ENCODE data around the gene FOCAD.

DNA sequence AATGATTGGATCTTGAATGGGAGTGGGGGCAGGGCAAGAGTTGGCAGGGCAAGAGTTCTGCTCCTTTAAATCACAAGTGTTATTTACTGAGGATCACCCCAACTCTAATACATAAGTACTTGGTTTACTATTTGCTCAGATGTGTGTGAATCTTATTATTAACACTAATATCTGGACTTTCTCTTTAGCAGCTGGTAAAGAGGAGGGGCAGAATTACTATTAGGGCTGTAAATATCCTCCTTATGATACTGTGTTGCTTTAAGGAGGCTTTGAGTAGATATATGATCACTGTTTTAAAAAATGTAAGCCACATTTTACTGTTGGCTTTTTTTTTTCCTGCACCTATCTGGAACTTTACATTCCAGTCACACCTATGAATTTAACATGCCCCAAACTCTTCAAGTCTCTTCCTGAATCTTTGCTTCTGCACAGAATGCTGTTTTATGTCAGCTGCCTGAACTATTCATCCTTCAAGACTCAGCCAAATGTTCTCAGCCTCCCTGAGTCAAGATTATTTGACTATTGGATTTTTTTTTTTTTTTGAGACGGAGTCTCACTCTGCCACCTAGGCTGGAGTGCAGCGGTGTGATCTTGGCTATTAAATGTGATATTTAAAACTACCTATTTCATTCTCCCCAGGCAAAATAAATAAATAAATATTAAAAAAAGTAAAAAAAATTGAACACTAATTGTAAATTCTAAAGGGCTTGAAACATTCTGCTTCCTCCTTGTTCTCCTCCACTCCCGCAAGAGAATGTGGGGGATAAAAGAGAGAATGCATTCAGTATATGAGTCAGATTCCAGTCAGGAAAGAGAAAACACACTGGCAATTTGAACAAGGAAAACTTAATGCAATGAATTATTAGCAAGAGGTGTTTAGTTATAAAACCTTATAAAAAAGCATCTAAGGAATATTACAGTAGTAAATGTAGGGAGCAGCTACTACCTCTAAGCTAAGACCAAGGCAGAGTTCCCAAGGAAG lies 99.3 kb downstream of the FOCAD start:
- no peak for TF ChIP-seq ZNF70 (CRISPR knock-in tag; IDR thresholded peaks at IDR 0.05)
- no peak for TF ChIP-seq ZFP30 (CRISPR knock-in tag; IDR thresholded peaks at IDR 0.05)
- no peak for TF ChIP-seq ZFP3 (CRISPR knock-in tag; IDR thresholded peaks at IDR 0.05)
- TF ChIP-seq ARNTL (CRISPR knock-in tag; IDR thresholded peaks at IDR 0.05; ENCODE audit: borderline replicate concordance, low read depth), result no peak
- TF ChIP-seq RARB (CRISPR knock-in tag; IDR thresholded peaks at IDR 0.05), result no peak
- TF ChIP-seq TSHZ2 (CRISPR knock-in tag; IDR thresholded peaks at IDR 0.05), result no peak
- TF ChIP-seq CSDC2 (CRISPR knock-in tag; IDR thresholded peaks at IDR 0.05), result no peak
- TF ChIP-seq, protein P1, sequence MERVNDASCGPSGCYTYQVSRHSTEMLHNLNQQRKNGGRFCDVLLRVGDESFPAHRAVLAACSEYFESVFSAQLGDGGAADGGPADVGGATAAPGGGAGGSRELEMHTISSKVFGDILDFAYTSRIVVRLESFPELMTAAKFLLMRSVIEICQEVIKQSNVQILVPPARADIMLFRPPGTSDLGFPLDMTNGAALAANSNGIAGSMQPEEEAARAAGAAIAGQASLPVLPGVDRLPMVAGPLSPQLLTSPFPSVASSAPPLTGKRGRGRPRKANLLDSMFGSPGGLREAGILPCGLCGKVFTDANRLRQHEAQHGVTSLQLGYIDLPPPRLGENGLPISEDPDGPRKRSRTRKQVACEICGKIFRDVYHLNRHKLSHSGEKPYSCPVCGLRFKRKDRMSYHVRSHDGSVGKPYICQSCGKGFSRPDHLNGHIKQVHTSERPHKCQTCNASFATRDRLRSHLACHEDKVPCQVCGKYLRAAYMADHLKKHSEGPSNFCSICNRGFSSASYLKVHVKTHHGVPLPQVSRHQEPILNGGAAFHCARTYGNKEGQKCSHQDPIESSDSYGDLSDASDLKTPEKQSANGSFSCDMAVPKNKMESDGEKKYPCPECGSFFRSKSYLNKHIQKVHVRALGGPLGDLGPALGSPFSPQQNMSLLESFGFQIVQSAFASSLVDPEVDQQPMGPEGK (CRISPR knock-in tag; IDR thresholded peaks at IDR 0.05; ENCODE audit: borderline replicate concordance), result no peak
- no peak for TF ChIP-seq OSR1 (CRISPR knock-in tag; IDR thresholded peaks at IDR 0.05)
- no peak for TF ChIP-seq ZNF565 (CRISPR knock-in tag; conservative IDR thresholded peaks at IDR 0.05; ENCODE audit: low read depth)

Measured in SK-N-SH treated with all-trans-retinoic acid at 6 μM for 48 hours (cell line).